ENCODE measurements around the gene LRMDA.

LRMDA gene

GRCh38 chr10:75550191-75550590 lies 118.8 kb downstream of the LRMDA start:
- no peak for DNase-seq (ENCODE audit: low read depth)
- H3K4me3 ChIP-seq (ENCODE audit: low read depth, low read length), result no peak overlapping the region
- in situ Hi-C loops (cut with HindIII; ENCODE audit: low sequenced_read_pairs), result no loop called here
- no peak for TF ChIP-seq CTCF (IDR thresholded peaks at IDR 0.05; ENCODE audit: low read depth, low read length, missing control alignments)

- in situ Hi-C loops (cut with HindIII; ENCODE audit: low sequenced_read_pairs), result no loop called here
- no peak for DNase-seq (ENCODE audit: low read depth)
- no peak overlapping the region for H3K4me3 ChIP-seq (ENCODE audit: low read depth, low read length)
- no peak for TF ChIP-seq CTCF (IDR thresholded peaks at IDR 0.05; ENCODE audit: low read depth, low read length, missing control alignments)
Measured at GRCh38 chr10:75552171-75552570, 120.7 kb downstream of the LRMDA start.

- TF ChIP-seq CTCF (IDR thresholded peaks at IDR 0.05; ENCODE audit: low read depth, low read length, missing control alignments), result no peak
- no peak for DNase-seq (ENCODE audit: low read depth)
- in situ Hi-C loops (cut with HindIII; ENCODE audit: low sequenced_read_pairs), result no loop called here
- no peak overlapping the region for H3K4me3 ChIP-seq (ENCODE audit: low read depth, low read length)
Measured at GRCh38 chr10:75553550-75553949, 122.1 kb downstream of the LRMDA start.

- DNase-seq (ENCODE audit: low read depth), result no peak
- no peak for TF ChIP-seq CTCF (IDR thresholded peaks at IDR 0.05; ENCODE audit: low read depth, low read length, missing control alignments)
- no peak overlapping the region for H3K4me3 ChIP-seq (ENCODE audit: low read depth, low read length)
- in situ Hi-C loops (cut with HindIII; ENCODE audit: low sequenced_read_pairs), result no loop called here
Measured at GRCh38 chr10:75555323-75555722, 123.9 kb downstream of the LRMDA start.

- no peak for DNase-seq (ENCODE audit: low read depth)
- in situ Hi-C loops (cut with HindIII; ENCODE audit: low sequenced_read_pairs), result no loop called here
- no peak overlapping the region for H3K4me3 ChIP-seq (ENCODE audit: low read depth, low read length)
- no peak for TF ChIP-seq CTCF (IDR thresholded peaks at IDR 0.05; ENCODE audit: low read depth, low read length, missing control alignments)
Measured at GRCh38 chr10:75556320-75556719, 124.9 kb downstream of the LRMDA start.

- DNase-seq (ENCODE audit: low read depth), result no peak
- H3K4me3 ChIP-seq (ENCODE audit: low read depth, low read length), result no peak overlapping the region
- no peak for TF ChIP-seq CTCF (IDR thresholded peaks at IDR 0.05; ENCODE audit: low read depth, low read length, missing control alignments)
- in situ Hi-C loops (cut with HindIII; ENCODE audit: low sequenced_read_pairs), result loop anchor here (5.0 kb wide), 1 partner anchor 33 kb away; no protein-coding TSS in a partner anchor
Measured at GRCh38 chr10:75565286-75566251, 134.1 kb downstream of the LRMDA start.

Data from astrocyte of the cerebellum (primary cell).